D341Med (cell line): Measurements from ENCODE around the gene ZFAND3.

Experiments
- DNase-seq: peaks from one replicate; pipeline ENCODE4 v3.0.0; 2012; ENCODE audit warnings: low spot score

Gene ZFAND3

GRCh38 chr6:37894585-37894984, 75.1 kb downstream of the ZFAND3 start:
- DNase-seq: no peak

DNA sequence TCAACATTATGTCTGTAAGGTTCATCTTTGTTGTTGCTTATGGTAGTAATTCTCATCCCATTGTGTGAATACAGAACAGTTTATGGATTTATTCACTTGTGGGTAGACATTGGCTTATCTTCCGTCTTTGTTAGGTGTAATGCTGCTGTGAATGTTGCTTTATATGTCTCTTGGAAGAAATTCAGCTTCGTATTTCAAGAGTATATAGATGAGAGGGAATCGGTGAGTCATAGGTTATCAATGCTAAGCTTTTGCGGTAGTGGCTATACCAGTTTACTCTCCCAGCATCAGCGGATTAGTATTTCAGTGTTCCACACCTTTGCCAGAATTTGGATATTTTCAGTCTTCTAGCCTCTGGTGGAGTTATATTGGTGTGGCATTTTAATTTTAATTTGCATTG, 77.8 kb downstream of the ZFAND3 start:
- DNase-seq: no peak

GRCh38 chr6:37897818-37898515, 78.4 kb downstream of the ZFAND3 start:
- DNase-seq: no peak

DNA sequence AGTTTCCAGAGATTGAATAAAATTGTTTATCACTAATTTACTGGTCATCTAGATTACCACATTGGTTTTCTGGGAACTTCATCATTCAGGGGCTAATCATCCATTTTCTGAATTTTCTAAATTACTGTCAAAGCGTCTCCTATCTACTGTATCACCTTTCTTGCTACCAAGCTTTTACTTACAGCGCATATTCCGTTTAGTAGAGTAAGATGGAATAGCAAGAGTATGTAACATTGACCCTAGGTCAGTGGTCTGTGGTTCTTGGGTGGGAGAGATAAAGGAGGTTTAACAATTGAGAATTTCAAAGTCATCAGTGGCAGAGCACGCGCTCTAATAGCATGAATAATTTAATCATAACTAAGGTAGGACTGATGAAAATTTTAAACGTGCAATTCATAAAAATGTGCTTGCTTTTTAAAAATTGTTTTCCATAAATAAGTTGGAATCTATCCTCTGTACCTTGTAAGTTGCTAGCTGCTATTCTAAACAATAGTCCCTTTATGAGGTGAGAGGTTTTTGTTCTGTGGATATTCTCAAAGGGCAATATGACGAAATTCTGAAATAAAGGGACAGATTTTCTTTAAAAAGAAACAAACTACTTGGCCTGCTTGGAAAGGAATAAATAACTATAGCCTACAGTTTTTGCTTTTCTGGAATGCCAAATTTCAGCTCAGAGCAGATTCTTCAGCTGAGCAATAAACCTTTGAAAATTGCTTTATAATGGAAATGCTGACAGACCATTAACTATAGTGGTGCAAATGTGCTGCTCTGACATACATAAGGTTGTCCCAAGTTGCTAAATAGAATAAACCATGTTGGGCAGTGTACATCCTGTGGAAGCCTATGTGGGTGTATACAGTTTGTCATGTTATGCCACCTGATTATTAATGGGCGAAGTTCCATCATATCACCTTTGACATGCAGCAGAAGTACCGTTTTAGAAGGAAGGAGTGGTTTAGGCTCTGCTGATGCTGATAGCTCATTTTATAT, 84.1 kb downstream of the ZFAND3 start:
- DNase-seq: no peak

- DNase-seq: no peak
Measured at GRCh38 chr6:37904590-37904989, 85.1 kb downstream of the ZFAND3 start.

GRCh38 chr6:37906121-37906520, 86.6 kb downstream of the ZFAND3 start:
- DNase-seq: no peak

- DNase-seq: no peak
Measured at GRCh38 chr6:37910998-37911397, 91.5 kb downstream of the ZFAND3 start.

DNA sequence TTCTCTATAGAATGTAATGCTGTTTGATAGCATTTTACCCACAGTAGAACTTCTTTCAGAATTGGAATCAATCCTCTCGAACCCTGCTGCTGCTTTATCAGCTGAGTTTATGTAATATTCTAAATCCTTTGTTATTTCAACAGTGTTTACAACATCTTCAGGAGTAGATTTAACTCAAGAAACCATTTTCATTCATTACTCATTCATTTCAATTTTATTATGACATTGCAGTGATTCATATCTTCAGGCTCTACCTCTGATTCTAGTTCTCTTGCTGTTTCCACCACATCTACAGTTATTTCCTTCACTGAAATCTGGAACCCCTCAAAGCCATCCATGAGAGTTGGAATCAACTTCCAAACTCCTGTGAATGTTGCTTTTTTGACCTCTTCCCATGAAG, 93.7 kb downstream of the ZFAND3 start:
- DNase-seq: no peak

DNA sequence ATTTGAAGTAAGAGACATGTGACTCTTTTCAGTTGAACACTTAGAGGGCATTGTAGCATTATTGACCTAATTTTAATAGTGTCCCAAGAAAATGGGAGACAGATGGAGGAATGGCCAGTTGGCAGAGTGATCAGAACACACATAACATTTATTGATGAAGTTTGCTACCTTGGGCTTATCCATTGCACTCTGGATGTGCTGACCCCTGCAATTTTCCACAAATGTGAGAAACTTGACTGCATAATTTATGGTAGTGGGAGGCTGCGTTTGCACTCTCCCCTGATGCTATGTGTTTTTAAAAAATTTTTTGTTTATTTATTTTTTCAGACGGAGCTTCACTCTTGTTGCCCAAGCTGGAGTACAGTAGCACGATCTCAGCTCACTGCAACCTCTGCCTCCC, 95.9 kb downstream of the ZFAND3 start:
- no peak for DNase-seq

GRCh38 chr6:37916149-37916548, 96.6 kb downstream of the ZFAND3 start:
- DNase-seq: no peak

- no peak for DNase-seq
Measured at GRCh38 chr6:37916675-37917074, 97.1 kb downstream of the ZFAND3 start.

GRCh38 chr6:37917566-37917965, 98.0 kb downstream of the ZFAND3 start:
- DNase-seq: no peak

DNA sequence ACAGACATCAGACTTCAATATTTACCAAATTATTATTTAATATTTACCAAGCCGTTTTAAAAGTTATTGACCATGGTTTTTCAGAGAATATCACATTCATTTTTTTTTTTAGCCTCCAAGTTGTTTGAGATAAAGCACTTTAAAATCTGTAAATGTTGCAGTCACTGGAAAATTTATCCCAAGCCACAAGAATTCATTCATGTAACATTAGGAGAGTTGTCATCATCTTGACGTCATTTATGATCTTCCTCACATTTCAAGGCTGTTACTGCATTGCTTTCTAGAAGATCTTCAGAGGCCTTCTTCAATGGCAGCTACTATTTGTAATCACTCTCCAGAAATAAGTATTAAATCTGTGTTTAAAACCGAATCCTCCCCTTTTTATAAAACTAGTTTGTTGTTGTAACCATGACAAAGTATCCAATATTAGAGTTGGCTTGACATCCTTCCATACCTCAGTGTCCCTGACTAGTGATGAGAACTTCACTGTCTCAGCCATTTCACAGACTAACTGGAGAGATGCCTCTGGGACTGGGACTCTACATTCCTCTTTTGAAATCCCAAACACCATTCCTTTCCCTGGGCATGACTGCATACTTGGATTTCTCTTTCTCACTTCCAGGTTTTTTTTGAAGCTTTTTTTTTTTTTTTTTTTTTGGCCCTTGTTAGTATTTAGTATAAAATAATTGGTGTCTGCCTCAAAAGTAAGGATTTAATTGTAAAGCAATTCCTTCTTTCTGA, 100.1 kb downstream of the ZFAND3 start:
- no peak for DNase-seq

- DNase-seq: no peak
Measured at GRCh38 chr6:37920667-37921066, 101.1 kb downstream of the ZFAND3 start.

- no peak for DNase-seq
Measured at GRCh38 chr6:37922563-37922962, 103.0 kb downstream of the ZFAND3 start.

- DNase-seq: no peak
Measured at GRCh38 chr6:37923514-37923913, 104.0 kb downstream of the ZFAND3 start.

DNA sequence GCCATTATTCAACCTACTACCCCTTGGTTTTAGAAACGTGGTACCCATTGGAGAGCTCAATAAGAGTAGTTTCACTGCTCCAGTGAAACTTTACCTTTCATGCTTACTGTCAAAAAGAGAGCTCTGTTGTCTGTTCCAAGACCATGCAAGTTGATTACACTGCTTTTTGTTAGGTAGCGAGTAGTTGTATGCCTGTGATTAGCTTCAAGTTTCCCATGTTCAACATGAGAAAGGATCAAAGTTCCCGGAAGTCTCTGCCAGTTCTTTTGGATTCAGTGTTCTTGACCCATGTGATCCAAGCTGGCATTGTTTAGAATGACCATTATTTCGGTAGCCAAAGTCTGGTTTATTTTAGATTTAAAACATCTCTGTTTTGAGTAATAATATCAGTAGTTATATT, 107.1 kb downstream of the ZFAND3 start:
- DNase-seq: no peak

GRCh38 chr6:37928217-37928616, 108.7 kb downstream of the ZFAND3 start:
- no peak for DNase-seq

- no peak for DNase-seq
Measured at GRCh38 chr6:37930288-37930971, 110.9 kb downstream of the ZFAND3 start.

DNA sequence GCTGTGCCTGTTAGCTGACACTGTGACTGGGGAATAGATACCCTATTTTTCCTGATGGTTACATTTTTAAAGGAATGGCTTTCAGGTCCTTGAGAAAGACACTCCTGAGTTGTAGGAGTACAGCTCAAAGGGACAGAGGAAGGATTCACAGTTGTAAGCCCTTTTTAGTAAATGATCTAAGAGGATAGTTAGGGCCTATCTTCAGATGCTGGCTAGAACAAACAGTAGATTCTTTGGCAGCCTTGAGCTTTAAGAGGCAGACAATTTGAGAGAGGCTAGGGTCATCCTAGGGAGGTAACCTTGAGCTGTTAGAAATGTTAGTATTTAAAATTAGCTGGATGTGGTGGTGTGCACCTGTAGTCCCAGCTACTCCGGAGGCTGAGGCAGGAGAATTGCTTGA, 111.5 kb downstream of the ZFAND3 start:
- no peak for DNase-seq

- DNase-seq: no peak
Measured at GRCh38 chr6:37934276-37934675, 114.7 kb downstream of the ZFAND3 start.

DNA sequence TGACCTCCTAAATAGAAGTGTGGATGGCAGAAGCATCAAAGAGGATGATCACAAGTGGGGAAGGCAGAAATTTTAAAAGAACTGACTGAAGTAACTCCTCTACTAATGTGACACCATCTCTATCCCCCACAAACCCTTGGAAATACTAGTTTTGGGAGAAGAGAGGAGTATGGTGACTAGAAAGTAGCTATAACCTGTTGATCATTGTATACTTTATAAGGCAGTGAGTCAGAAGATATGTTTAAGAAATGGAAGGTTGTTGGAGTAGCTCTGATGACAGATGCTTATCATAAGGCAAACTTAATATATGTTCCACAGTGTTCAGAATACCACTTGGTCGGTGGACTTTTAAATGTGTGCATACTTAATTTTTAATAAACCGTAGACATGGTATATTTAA, 116.6 kb downstream of the ZFAND3 start:
- no peak for DNase-seq
